Sigmoid colon (tissue), 4 donors: ENCODE results near the gene CTTN.

Experiments used
- EP300 ChIP-seq, 4 donors: sonication (generic); formaldehyde crosslinking; IDR thresholded peaks; one replicate each; pipeline ENCODE4 v1.6.1; 2017; ENCODE audit warnings: antibody characterized with exemption in 4 of 4
- POLR2A ChIP-seq, 2 donors: fragments of 450-650 bp; IDR thresholded peaks; one replicate each; pipeline ENCODE4 v1.6.1; 2016; ENCODE audit warnings: antibody characterized with exemption in 2 of 2, mild to moderate bottlenecking in 2 of 2, moderate library complexity in 2 of 2

DNA sequence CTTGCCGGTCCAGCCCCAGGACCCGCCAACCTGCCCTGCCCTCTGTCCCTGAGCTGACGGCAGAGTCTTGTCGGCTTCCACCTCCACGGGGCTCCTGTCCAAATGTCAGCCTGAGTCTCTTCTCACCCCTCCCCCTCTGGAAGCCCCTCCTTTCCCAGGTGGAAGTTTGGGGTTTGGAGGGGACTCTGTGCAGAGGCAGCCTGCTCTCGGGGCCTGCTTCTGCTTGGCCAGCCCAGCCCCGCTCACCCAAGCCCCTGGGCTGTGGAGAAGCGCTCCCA is 31.0 kb downstream of the CTTN start:
- TF ChIP-seq EP300 (IDR thresholded peaks at IDR 0.05) (no peak), POLR2A (IDR thresholded peaks at IDR 0.05) (no peak)
